D341Med (cell line): ENCODE measurements around the gene ASB5.
A peak's percentile ranks its signal among the peaks of the same experiment; 100 is the strongest.

Experiments used
- DNase-seq: peaks from one replicate; pipeline ENCODE4 v3.0.0; 2012; ENCODE audit warnings: low spot score

ASB5 gene

GRCh38 chr4:176277162-176277904, 8.3 kb upstream of the ASB5 start:
- peak; percentile 80 for DNase-seq

GRCh38 chr4:176276710-176277109, 7.7 kb upstream of the ASB5 start:
- no peak for DNase-seq

- DNase-seq, result no peak
Measured at GRCh38 chr4:176274441-176274840, 5.4 kb upstream of the ASB5 start.

GRCh38 chr4:176273736-176274135, 4.7 kb upstream of the ASB5 start:
- no peak for DNase-seq

GRCh38 chr4:176272799-176273198, 3.8 kb upstream of the ASB5 start:
- no peak for DNase-seq

GRCh38 chr4:176271749-176272148, 2.7 kb upstream of the ASB5 start:
- no peak for DNase-seq

- no peak for DNase-seq
Measured at GRCh38 chr4:176270669-176271068, 1.6 kb upstream of the ASB5 start.

- no peak for DNase-seq
Measured at GRCh38 chr4:176266026-176266425, 3.0 kb downstream of the ASB5 start.

- no peak for DNase-seq
Measured at GRCh38 chr4:176262243-176262642, 6.8 kb downstream of the ASB5 start.

- DNase-seq, result no peak
Measured at GRCh38 chr4:176261481-176261880, 7.5 kb downstream of the ASB5 start.

- no peak for DNase-seq
Measured at GRCh38 chr4:176261018-176261417, 8.0 kb downstream of the ASB5 start.

GRCh38 chr4:176259330-176260090, 9.5 kb downstream of the ASB5 start:
- no peak for DNase-seq

GRCh38 chr4:176258135-176258534, 10.9 kb downstream of the ASB5 start:
- DNase-seq, result no peak

GRCh38 chr4:176256921-176257320, 12.1 kb downstream of the ASB5 start:
- no peak for DNase-seq

GRCh38 chr4:176242764-176243347, 26.2 kb downstream of the ASB5 start:
- no peak for DNase-seq

- no peak for DNase-seq
Measured at GRCh38 chr4:176241703-176242102, 27.3 kb downstream of the ASB5 start.

GRCh38 chr4:176238826-176239225, 30.2 kb downstream of the ASB5 start:
- DNase-seq, result no peak

GRCh38 chr4:176238157-176238610, 30.8 kb downstream of the ASB5 start:
- DNase-seq, result no peak

- no peak for DNase-seq
Measured at GRCh38 chr4:176236946-176237345, 32.1 kb downstream of the ASB5 start.

GRCh38 chr4:176230836-176231235, 38.2 kb downstream of the ASB5 start:
- no peak for DNase-seq

GRCh38 chr4:176229645-176230044, 39.4 kb downstream of the ASB5 start:
- DNase-seq, result no peak

GRCh38 chr4:176226736-176227135, 42.3 kb downstream of the ASB5 start:
- DNase-seq, result no peak

GRCh38 chr4:176223561-176223960, 45.5 kb downstream of the ASB5 start:
- DNase-seq, result peak; percentile 70
